ENCODE results near the gene LTBP1.
"Not testable (repeated sequence)": the region's sequence is repeated elsewhere in the genome, so short reads cannot be mapped to it uniquely, and the experiment has no call there.

LTBP1 gene

DNA sequence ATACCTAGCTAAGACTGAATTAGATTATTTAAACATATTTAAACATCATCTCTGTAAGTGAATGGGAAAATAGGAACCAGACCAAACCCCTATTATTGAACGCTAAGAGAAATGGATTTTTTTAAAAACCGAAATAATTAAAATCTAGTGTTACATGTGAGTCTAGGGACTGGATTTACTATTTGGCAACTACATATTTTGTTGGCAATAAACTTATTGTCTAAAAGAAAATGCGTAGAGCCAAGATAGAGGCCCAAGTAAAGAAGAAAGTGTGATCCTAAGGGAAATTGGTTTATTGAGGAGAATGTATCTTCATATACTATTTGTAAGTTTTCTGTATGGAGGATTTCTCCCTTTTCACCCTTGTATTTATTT, 105.6 kb downstream of the LTBP1 start:
- H3K4me3 ChIP-seq (ENCODE audit: low read depth, low read length), result no peak overlapping the region
- TF ChIP-seq, protein P1, sequence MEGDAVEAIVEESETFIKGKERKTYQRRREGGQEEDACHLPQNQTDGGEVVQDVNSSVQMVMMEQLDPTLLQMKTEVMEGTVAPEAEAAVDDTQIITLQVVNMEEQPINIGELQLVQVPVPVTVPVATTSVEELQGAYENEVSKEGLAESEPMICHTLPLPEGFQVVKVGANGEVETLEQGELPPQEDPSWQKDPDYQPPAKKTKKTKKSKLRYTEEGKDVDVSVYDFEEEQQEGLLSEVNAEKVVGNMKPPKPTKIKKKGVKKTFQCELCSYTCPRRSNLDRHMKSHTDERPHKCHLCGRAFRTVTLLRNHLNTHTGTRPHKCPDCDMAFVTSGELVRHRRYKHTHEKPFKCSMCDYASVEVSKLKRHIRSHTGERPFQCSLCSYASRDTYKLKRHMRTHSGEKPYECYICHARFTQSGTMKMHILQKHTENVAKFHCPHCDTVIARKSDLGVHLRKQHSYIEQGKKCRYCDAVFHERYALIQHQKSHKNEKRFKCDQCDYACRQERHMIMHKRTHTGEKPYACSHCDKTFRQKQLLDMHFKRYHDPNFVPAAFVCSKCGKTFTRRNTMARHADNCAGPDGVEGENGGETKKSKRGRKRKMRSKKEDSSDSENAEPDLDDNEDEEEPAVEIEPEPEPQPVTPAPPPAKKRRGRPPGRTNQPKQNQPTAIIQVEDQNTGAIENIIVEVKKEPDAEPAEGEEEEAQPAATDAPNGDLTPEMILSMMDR (IDR thresholded peaks at IDR 0.05; ENCODE audit: borderline replicate concordance, insufficient read depth, low read depth, low read length), result no peak

DNA sequence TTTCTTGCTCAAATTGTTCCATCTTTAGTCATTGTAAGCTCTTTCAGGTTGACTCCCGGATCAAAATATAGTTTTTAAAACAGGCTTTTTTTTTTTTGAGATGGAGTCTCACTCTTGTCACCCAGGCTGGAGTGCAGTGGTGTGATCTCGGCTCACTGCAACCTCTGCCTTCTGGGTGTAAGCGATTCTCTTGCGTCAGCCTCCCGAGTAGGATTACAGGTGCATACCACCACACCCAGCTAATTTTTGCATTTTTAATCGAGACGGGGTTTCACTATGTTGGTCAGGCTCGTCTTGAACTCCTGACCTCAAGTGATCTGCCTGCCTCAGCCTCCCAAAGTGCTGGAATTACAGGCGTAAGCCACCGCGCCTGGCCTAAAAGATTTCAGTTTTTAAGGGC, 106.0 kb downstream of the LTBP1 start:
- not testable (repeated sequence) for H3K4me3 ChIP-seq (ENCODE audit: low read depth, low read length)

DNA sequence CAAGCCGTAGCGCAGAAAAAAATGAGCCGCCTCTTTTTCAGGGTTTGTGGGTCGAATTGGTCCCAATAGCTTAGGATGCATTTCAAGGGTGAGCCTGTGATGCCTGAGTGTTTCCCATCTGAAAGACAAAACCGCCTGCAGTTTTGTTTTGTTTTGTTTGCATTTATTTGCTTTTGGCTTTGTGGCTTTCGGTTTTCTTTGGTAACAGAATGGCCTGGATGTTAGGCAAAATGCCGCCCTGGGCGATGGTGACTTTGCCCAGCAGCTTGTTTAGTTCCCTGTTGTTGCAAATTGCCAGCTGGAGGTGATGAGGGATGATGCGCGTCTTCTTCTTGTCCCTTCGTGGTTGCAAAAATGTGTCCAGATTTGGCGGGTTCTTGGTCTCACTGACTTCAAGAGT, 109.4 kb downstream of the LTBP1 start:
- H3K4me3 ChIP-seq (ENCODE audit: low read depth, low read length), result no peak overlapping the region
- TF ChIP-seq, protein P1 (IDR thresholded peaks at IDR 0.05; ENCODE audit: borderline replicate concordance, insufficient read depth, low read depth, low read length), result no peak

DNA sequence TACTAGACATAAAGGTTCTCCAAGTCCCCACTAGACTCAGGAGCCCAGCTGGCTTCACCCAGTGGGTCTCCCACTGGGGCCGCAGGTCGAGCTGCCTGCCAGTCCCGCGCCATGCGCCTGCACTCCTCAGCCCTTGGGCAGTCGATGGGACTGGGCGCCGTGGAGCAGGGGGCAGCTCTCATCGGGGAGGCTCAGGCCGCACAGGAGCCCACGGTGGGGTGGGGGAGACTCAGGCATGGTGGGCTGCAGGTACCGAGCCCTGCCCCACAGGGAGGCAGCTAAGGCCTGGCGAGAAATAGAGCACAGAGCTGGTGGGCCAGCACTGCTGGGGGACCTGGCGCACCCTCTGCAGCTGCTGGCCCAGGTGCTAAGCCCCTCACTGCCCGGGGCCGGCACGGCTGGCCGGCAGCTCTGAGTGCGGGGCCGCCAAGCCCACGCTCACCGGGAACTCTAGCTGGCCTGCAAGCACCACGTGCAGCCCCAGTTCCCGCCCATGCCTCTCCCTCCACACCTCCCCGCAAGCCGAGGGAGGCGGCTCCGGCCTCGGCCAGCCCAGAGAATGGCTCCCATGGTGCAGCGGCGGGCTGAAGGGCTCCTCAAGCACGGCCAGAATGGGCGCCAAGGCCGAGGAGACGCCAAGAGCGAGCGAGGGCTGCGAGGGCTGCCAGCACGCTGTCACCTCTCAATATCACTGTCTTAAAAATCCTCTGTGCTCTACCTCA, 110.7 kb downstream of the LTBP1 start:
- H3K4me3 ChIP-seq (ENCODE audit: low read depth, low read length), result not testable (repeated sequence)

DNA sequence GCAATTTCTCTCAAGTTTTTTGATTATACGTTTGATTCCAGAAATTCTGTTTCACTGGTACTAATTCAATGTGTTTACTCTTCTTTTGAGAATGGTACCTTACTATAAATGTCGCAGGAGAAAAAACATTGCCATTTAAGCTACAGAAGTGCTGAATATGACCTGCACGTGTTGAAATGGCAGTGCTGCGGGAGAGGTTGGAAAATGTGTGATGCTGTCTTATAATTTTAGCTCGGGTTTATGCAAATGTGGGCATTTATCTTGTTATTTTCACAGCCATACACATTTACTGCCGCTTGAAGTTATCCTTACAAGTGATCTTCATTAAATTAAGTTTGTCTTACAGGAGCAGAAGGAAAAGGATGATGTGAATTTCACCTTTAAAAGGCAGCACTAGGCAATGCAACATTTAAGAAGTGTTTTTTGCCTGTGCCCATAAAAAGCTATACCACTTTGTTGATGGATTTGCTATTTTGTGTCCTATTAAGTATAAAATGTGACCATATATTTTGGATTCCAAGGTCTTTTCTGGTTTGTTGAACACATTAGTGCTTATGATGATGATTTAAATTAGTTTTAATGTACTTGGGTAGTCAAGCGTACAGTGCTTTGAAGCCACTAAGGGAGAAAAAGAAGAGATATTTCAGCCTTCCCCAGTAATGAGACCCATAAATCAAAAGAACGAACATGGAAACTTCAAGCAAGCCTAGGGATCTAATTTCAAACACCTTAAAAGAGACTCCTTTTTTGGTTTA, 112.1 kb downstream of the LTBP1 start:
- TF ChIP-seq, protein P1 (IDR thresholded peaks at IDR 0.05; ENCODE audit: borderline replicate concordance, insufficient read depth, low read depth, low read length), result no peak
- H3K4me3 ChIP-seq (ENCODE audit: low read depth, low read length), result no peak overlapping the region

DNA sequence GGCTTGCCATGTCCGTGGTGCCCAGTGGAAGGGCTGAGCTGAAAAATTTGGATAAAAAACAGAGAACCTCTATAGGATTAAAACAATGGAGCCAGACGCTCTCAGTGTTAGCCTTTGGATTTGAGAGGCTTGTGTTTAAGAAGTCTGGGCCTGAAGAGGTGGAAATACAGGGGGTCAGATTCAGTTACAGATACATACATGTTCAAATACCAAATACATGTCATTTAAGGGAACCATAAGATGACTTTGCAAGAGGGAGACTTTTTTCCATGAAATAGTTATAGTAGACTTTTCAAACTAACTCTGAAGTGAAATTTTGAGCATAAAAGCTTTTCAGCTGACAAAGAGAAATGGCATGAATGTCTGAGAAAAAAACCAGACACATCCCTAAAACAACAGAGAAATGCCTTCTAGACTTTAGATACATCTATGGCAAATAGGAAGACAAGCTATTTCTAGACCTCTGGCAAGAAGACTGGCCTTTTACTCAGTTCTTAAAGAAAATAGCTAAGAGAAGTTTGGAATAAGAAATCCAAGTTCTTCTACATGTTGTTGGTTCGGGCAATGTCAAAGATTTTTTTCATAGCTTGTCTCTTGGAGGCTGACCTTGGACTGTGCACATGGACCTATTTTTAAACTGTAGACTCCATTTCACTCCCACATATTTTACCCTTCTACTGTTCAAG, 112.9 kb downstream of the LTBP1 start:
- no peak overlapping the region for H3K4me3 ChIP-seq (ENCODE audit: low read depth, low read length)
- TF ChIP-seq, protein P1 (IDR thresholded peaks at IDR 0.05; ENCODE audit: borderline replicate concordance, insufficient read depth, low read depth, low read length), result no peak

DNA sequence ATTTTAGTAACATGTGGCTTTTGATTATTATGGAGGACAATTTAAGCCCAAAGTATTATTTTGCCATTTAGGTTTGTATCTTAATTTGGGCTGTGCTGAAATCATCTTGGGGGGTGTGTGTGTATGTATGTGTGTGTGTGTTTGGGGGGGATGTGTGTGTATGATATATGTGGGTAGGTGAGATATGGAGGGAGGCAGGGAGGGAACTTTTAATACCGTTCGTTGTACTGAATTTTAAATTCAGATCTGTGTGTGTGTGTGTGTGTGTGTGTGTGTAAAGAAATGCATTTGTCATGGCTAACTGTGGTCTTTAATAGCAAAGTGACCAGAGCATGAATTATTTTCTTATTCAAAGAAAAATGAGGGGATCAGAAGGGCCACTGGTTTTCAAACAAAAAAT, 113.7 kb downstream of the LTBP1 start:
- TF ChIP-seq, protein P1 (IDR thresholded peaks at IDR 0.05; ENCODE audit: borderline replicate concordance, insufficient read depth, low read depth, low read length), result no peak
- no peak overlapping the region for H3K4me3 ChIP-seq (ENCODE audit: low read depth, low read length)

Data from GM12875 (cell line).